Right renal cortex interstitium (tissue), 3 donors: ENCODE data around the gene MTERF4. TPM values are rescaled to one million over a fixed set of nuclear protein-coding genes. Genes with fewer than 3 reads are reported as not detected.

ENCODE experiments used
- DNase-seq, 3 donors: peaks; one replicate each; pipeline ENCODE4 v3.0.0-alpha.2; 2013; ENCODE audit warnings: low read depth in 3 of 3, low spot score in 2 of 3
- polyA plus RNA-seq, 3 donors: library from polyadenylated mRNA; unstranded; fragments of 120-200 nt; gene quantifications; one replicate each; pipeline ENCODE4 v1.2.1, GENCODE V29; 2013; ENCODE audit not compliant: insufficient read length in 3 of 3

MTERF4 gene
- polyA plus RNA-seq, 3 donors = 61.5 to 74.3 (median 64.1) TPM

DNA sequence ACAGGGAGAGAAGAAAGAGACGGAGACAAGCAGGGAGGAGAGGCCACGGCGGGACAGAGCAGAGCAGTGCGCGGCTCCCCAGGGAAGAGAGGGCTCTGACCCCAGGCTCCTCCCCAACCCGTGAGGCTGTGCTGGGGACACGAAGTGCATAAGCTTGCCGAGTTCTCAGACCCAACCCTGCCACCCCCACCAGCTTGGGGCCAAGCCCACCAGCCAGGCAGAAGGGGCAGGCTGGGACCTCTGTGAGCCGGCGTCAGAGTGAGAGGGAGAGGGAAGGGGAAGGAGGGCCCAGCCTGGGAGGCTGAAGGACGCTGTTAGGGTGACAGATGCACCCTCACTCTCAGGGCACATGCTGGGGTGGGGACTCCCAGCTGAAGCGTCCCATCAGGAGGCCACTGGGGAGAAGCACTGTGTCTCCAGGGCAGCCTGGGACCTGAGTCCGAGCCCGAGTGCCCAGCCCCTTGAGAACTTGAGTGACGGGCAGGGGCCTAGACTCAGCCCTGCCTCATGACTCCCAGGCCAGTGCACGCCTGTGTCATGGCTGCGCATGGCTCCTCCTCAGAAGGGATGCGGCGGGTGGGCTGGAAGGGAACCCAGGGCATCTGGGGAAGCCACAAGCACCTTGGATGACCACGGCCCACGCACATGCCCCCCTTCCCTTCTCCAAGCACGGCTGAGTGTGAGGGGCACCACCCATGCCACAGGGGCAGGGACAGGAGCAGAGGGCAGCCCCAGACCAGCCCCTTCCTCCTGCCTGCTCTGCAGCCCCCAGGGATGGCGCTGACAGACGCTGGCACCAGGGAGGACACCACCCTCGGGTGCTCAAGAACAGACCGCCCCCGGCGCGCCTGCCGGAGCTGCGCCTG lies 31.0 kb downstream of the MTERF4 start:
- no peak for DNase-seq

DNA sequence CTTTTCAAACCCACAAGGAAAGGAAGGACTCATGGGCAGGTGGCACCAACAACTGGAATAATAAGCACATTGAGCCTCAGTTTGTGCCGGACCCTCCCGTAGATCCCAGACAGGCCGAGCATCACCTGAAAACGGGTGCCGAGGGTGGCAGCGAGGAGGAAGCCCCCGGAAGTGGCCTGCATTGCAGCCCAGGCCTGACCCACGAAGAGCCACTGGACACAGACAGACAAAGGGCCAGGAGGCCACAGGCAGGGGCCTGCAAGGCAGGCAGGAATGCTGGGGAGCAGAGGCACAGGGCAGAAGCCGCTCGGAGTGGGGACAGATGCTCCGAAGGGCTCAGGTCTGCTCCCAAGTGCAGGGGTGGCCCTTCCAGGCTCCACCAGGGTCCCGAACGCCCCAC lies 31.7 kb downstream of the MTERF4 start:
- DNase-seq = no peak

DNA sequence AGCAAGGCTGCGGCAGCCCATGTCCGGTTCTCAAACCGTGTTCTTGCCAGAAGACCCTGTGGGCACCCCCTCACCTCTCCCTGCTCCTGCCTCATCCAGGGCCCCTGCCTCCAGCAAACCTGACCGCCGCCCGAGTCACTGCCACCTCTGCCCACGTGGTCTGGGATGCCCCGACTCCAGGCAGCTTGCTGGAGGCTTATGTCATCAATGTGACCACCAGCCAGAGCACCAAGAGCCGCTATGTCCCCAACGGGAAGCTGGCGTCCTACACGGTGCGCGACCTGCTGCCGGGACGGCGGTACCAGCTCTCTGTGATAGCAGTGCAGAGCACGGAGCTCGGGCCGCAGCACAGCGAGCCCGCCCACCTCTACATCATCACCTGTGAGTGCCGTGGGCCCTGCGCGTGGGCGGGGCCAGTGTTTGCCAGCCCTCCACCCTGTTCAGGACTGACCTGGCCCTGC lies 32.2 kb downstream of the MTERF4 start:
- DNase-seq = no peak

DNA sequence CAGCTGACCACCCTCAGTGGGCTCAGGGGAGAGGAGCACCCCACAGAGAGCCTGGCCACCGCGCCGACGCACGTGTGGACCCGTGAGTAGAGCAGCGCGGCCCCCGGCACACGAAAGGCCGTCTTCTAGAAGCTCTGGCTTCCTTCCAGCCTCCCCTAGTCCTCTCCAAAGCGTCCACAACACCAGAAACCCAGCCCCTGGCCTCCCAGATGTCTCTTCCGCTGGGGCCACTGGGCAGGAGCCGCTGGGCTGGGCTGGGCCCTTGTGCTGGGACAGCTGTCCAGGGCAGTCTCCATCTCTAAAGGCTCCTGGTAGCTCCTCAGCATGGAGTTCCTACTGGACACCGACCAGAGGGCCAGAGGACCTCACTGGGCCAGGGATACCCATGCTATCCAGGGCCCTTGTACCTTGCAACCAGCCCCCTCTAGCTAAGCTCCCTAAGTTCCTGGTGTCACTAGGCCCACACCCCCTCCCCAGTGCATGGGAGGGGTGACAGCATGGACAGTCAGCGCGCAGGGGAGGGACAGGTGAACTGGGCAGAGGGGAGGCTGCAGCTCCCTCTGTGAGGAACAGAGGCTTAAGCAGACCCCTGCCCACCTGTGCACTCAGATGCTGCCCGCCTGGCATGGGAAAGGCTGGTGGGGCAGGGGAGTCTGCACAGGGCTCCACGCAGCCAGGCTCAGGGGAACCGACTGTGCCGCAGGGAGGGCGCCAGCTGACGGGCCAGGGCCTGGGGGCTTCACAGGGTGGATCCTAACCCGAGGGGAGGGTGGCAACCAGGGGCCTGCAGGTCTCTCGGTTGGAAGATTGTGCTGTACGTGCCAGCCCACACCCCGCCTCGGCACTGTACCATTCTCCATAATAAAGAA lies 32.9 kb downstream of the MTERF4 start:
- no peak for DNase-seq

DNA sequence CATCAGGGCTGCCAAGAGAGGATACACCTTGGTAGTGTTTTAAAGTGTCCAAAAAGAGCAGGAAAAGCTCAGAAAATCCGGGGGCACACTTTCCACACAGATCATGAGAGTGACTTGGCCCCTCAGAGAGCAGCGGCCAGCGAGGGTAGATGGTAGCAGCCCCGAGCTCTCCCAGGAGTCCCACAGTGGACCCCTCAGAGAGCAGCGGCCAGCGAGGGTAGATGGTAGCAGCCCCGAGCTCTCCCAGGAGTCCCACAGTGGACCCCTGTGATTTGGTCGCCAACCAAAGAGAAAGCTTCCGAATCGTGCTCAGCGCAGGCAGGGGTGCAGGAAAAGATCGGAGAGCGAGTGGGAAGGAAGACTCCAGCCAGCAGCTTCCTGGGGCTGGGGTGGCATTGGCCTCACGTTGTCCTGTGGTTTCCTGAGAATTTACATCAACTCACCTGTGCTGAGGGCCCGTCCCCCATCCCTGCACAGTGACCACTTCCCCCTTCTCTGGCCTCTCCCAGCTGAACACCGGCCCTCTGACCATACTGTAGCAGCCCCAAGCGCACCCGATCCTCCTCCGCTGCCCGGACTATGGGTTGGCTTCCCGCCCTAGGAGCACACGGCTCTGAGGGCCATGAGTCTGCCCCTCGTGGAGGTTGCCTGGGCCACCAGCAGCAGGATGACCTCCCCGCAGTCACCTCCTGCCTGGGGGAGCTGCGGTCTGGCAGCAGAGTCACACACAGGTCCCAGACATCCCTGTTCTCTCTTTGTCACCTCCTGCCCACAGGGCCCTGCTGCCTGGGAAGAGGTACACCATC lies 33.7 kb downstream of the MTERF4 start:
- DNase-seq = no peak

DNA sequence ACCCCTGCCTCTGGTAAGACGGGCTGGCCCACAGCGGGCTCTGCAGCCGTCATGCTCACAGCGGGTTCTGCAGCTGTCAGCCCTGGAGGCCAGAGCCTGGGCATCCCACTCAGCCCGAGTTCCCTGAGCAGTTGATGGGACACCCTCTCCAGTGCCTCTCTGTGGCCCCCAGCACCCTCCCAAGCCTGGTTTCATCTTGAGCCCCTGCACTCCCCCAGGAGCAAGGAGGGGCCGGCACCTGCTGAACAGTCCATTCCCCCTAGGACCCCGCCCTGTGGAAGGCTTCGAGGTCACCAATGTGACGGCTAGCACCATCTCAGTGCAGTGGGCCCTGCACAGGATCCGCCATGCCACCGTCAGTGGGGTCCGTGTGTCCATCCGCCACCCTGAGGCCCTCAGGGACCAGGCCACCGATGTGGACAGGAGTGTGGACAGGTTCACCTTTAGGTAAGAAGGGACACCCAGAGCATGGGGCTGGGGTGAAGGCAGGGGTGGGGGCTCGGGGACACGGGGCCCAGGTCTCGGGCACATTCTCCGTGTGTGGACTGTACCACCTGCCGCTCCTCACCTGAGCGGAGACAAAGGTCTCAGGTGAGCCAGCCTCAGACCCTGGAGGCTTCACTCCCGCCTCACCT lies 34.5 kb downstream of the MTERF4 start:
- no peak for DNase-seq

DNA sequence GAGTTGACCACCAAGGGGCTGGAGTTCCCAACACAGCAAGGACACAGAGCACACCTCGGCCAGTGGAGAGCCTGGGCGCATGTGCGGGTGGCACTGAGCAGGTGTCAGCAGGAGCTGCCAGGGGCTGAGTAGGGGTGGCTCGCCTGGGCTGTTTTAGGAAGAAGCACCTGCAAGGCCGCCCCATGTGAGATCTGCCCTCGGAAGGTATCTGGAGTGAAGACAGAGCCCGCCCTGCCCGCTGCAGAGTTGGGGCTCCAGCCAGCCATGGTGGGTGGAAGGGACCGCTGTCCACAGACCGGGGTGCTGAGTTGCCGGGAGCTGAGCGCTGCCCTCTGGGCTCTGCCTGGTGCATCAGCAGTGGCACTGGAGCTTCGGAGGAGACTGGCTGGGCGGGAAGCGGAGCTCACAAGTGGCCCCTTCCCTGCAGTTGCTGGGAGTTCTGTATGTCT lies 35.2 kb downstream of the MTERF4 start:
- no peak for DNase-seq

DNA sequence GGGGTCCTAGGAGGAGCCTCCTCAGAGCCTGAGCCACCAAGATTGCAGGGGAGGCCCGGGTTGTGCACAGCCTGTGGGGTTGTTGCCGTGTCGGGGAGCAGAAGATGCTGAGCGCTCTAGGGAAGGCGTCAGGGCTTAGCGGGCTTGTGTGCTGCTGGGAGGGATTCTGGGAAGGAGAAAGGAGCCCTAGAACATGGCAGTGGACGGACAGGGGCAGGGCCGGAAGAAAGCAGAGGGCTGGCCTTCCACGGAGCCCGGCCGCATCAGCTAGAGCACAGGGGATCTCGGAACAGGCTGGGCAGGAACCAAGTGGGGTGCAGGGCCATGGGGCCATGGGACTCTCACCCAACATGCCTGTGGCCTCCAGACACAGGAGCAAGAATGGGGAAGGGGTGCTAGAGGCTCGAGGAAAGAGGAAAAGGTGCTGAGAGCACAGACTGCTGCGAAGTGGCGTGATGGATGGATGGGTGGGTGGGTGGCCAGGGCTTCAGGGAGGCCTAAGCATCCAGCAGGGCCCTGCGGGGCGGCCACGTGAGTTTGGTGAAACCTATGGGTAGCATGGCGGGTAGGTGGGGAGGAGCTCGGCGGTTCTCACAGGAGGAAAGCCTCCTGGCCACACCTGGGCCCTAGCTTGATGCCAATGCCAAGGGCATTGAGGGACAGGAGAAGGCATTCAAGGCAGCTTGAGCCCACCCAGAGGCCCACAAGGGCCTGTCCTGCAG lies 35.8 kb downstream of the MTERF4 start:
- no peak for DNase-seq

DNA sequence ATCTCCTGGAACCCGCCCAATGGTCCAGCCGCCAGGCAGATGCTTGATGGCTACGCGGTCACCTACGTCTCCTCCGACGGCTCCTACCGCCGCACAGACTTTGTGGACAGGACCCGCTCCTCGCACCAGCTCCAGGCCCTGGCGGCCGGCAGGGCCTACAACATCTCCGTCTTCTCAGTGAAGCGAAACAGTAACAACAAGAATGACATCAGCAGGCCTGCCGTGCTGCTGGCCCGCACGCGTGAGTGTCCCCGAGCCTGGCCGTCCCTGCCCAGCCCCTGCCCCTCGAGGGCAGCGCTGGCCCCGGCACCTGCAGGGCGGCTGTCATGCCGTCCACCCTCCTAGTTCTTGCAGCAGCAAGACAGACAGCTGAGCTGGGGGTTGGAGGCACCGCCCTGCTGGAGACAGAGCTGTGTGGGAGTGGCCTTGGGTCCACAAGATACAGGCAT lies 36.7 kb downstream of the MTERF4 start:
- no peak for DNase-seq

DNA sequence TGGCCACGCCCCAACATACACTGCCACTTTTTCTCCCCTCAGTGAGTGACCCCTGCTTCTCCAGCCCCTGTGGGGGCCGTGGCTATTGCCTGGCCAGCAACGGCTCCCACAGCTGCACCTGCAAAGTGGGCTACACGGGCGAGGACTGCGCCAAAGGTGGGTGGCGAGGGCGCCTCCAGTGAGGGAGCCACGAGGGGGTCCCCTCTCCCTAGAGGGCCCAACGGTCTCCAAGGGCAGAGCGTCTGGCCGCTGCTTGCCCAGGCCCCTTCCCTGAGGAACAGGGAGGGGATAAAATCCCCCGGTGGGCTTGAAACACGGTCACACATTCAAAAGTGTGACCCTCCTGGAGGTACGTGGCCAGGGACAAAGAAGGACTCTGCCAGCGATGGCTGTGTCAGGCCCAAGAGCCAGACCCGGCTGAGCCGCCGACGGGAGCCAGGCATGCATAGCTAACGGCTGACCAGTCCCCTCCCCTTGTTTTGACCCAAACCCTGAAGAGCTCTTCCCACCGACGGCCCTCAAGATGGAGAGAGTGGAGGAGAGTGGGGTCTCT lies 37.2 kb downstream of the MTERF4 start:
- DNase-seq = no peak

DNA sequence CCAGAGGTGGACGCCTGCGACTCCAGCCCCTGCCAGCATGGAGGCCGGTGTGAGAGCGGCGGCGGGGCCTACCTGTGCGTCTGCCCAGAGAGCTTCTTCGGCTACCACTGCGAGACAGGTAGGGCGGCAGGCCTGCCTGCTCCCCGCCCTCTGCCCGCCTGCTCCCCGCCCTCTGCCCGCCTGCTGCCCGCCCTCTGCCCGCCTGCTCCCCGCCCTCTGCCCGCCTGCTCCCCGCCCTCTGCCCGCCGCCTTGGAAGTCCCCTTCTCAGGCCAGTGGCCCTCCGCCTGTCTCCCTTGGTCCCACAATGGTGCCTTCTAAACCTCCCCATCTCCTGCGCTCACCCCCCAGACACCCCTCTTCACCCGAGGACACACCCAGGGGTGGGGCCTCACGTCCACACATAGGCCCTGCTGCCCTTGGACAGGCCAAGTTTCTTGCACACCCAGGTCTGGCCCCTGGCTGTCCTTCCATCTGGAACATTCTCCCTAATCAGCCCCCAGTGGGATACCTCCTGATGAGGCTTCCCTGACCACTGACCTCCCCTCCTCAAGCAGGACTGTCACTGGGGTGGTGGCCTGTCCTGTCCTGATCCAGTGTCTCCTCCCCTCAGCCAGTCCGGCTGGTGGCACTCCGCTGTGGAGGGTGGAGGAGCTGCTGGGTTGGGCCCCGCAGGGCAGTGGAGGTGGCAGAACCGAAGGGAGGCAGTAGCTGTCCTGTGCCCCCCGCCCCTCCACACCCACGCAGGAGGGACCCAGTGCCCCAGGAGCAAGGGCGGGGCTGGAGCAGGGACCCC lies 37.9 kb downstream of the MTERF4 start:
- DNase-seq = no peak

DNA sequence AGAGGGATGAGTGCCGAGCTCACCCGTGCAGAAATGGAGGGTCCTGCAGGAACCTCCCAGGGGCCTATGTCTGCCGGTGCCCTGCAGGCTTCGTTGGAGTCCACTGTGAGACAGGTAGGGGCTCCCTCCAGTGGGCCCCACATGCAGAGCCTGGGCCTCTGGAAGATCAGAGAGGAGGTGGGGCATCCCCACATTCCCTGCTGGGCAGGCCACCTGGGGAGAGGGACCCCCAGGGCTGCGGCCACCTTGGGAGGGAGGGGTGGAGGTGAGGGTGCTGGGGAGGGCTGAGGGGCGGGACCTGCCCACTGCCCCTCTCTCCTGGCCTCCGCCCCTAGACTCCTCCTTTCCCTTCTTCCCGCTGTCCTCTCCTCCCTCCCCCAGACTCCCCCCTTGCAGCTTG lies 38.5 kb downstream of the MTERF4 start:
- DNase-seq = no peak

DNA sequence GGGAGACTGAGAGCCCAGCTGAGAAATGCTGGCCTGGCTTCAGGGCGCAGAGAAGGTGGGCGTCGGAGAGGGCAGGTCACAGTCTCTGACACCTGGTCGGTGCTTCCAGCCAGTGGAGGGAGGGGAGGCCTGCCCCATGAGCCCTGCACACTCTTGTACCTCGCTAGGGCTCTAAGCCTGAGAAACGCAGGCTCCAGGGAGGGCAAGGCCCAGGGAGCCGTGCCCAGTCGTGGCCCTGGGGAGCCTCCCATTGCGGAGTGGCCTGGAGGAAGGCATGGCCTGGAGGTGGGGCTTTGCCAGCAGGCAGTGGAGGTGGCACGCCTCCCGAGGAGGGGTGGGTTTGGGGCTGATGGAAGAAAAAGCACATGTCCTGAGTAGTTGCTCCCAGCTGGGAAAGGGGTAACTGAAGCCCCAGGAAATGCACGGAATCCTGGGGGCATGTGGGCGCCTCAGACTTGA lies 39.0 kb downstream of the MTERF4 start:
- DNase-seq = no peak

DNA sequence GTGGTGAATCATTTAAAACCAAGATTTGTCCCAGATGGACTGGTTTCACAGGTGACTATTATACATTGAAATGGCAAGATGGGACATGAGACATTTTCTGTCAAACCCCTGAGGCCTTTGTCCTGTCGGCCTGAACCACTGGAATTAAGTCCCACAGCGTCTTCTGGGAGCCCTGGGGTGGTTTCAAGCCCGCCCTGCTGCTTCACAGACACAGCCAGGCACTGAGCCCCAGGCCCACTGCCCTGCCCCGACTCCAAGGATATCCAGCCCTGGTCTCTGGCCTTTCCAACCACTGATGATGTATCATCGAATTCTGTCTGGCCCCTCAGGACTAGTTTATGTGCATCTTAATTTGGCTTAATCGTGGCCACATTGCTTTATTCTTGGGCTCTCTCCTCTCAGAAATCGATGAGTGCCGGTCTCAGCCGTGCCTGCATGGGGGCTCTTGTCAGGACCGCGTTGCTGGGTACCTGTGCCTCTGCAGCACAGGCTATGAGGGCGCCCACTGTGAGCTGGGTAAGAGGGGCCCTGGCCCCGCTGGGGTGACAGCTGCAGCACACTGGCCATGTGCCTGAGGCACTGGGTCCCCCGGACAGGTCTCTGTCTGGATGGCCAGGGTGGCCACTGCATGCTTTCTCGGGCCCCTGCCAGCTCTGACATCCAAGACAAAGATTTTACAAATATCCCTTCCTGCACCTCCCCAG lies 39.5 kb downstream of the MTERF4 start:
- DNase-seq = no peak

DNA sequence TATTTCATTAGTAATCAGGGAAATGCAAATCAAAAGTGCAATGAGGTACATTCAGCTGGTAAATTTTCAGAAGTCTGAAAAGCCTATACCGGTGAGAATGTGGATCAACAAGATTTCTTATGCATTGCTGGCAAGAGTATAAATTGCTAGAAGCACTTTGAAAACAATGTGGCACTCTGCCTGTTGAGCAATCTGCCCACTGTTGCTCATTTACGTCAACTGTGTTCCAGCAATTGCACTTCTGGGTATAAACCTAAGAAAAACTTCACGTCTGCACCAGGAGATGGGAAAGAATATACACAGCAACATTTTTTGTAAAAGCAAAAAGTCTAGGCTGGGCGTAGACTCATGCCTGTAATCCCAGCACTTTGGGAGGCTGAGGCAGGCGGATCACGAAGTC lies 40.8 kb downstream of the MTERF4 start:
- no peak for DNase-seq

DNA sequence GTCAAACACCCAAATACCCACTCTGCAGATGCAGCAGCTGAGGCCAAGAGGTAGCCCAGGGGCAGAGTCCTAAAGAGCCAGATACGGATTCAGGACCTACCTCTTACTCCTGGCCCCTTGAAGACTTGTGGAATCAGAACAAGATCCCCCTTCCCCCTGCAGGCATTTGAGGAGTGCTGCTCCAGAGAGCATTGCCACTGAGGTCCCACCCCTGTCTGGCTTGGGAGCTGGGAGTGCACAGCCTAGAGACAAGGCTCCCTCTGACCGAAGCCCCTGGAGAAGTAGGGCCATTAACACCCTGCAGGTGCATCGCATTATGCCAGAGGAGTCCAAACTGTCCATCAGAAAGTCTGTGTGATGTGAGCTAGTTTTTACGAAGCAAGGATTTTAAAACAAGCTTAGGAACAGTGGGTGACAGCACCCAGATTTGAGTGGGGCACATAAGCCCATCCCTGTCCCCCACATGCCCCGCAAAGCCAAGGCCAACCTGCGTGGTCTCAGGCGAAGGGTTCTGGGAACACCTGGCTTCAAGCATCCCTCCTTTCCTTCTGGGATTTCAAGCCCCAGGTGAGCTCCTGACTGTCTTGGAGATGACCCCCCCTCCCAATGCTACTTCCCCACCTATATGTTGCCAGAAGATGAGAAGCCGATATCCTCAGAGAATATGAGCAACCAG lies 48.4 kb downstream of the MTERF4 start:
- DNase-seq = no peak

DNA sequence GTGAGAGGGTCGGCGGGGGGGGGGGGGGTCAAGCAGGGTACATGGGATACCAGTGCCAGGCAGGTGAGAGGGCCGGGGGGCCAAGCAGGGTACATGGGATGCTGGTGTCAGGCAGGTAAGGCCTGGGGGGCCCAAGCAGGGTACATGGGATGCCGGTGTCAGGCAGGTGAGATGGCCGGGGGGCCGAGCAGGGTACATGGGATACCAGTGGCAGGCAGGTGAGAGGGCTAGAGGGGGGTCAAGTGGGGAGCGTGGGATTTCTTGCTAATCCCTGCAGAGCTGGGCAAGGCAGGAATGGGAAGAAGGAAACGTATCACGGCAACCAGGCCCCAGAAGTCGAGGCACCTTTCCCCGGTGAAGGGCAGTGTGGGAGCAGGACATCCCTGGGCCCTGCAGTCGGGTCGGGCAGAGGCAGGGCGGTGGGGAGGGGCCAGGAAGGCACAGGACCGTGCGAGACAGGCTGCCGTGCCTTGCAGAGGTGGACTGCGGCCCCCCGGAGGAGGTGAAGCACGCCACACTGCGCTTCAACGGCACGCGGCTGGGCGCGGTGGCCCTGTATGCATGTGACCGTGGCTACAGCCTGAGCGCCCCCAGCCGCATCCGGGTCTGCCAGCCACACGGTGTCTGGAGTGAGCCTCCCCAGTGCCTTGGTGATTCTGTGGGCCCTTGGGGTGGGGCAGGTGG lies 49.3 kb downstream of the MTERF4 start:
- no peak for DNase-seq
